IMR-90 (cell line): ENCODE data around the gene FAM241A. TPM values are rescaled to one million over a fixed set of nuclear protein-coding genes. Genes with fewer than 3 reads are reported as not detected.

Experiments used
- ATAC-seq: fragments of 200-7000 bp; cut with Tn5 transposase; 2 replicates; pipeline ENCODE4 v1.9.1; 2020; ENCODE audit warnings: low read depth, mild to moderate bottlenecking, moderate library complexity
- BruUV-seq: library from RNA; stranded (reverse); fragments of 400-500 nt; replicated peaks from 2 replicates; lab custom pipeline; 2021; lab: Mats Ljungman, UMichigan
- CTCF ChIA-PET: fragments of 300-600 bp; formaldehyde crosslinking; extraction: SDS; loops from one replicate; lab custom pipeline; 2021; ENCODE audit warnings: antibody characterized with exemption; lab: Yijun Ruan, JAX
- POLR2A ChIA-PET: fragments of 300-600 bp; sonication (Branson Sonifier 250); formaldehyde crosslinking; loops from one replicate; lab custom pipeline; 2022; ENCODE audit warnings: antibody characterized with exemption; ENCODE audit not compliant: unreplicated experiment; lab: Charles Lee
- DNase-seq: peaks from one replicate; pipeline ENCODE4 v3.0.0; 2013
- H2AFZ ChIP-seq: replicated peaks from 2 replicates; pipeline ENCODE3; 2013; ENCODE audit warnings: low read length, mild to moderate bottlenecking; ENCODE audit not compliant: poor library complexity
- H2AK5ac ChIP-seq: 2 replicates; pipeline ENCODE4 v1.6.1; 2013; ENCODE audit warnings: low read depth, low read length, inconsistent platforms
- H2AK9ac ChIP-seq: replicated peaks from 2 replicates; pipeline ENCODE3; 2013; ENCODE audit warnings: mild to moderate bottlenecking, low read depth, low read length, moderate library complexity; ENCODE audit not compliant: poor library complexity
- H2BK120ac ChIP-seq: 2 replicates; pipeline ENCODE4 v1.6.1; 2013; ENCODE audit warnings: low read depth, low read length, inconsistent platforms
- H2BK15ac ChIP-seq: 3 replicates; pipeline ENCODE4 v1.6.1; 2013; ENCODE audit warnings: low read depth, low read length, inconsistent platforms
- H2BK20ac ChIP-seq: 2 replicates; pipeline ENCODE4 v1.6.1; 2013; ENCODE audit warnings: low read depth, mild to moderate bottlenecking, inconsistent platforms, low read length, moderate library complexity
- H2BK5ac ChIP-seq: 2 replicates; pipeline ENCODE4 v1.6.1; 2013; ENCODE audit warnings: mild to moderate bottlenecking, low read depth, low read length, inconsistent platforms; ENCODE audit not compliant: poor library complexity, severe bottlenecking
- H3K14ac ChIP-seq: replicated peaks from 2 replicates; pipeline ENCODE4 v1.6.1; 2013; ENCODE audit warnings: low read depth, low read length, inconsistent platforms
- H3K18ac ChIP-seq: 2 replicates; pipeline ENCODE4 v1.6.1; 2013; ENCODE audit warnings: low read depth, low read length, control low read depth
- H3K23ac ChIP-seq: 2 replicates; pipeline ENCODE4 v1.6.1; 2013; ENCODE audit warnings: low read depth, low read length, inconsistent platforms
- H3K27ac ChIP-seq: 2 replicates; pipeline ENCODE4 v1.5.1; 2013; ENCODE audit warnings: mild to moderate bottlenecking, control low read depth, low read length; ENCODE audit not compliant: insufficient read depth
- H3K27me3 ChIP-seq: 2 replicates; pipeline ENCODE4 v1.6.1; 2013; ENCODE audit warnings: low read length; ENCODE audit not compliant: control insufficient read depth, insufficient read depth
- H3K36me3 ChIP-seq: 2 replicates; pipeline ENCODE4 v1.6.1; 2013; ENCODE audit warnings: low read length, mixed read lengths; ENCODE audit not compliant: control insufficient read depth, insufficient read depth
- H3K4ac ChIP-seq: 2 replicates; pipeline ENCODE4 v1.6.1; 2013; ENCODE audit warnings: low read depth, low read length, inconsistent platforms
- H3K4me1 ChIP-seq: 2 replicates; pipeline ENCODE4 v1.6.1; 2013; ENCODE audit warnings: low read length, mixed read lengths; ENCODE audit not compliant: control insufficient read depth, insufficient read depth
- H3K4me2 ChIP-seq: 2 replicates; pipeline ENCODE4 v1.6.1; 2013; ENCODE audit warnings: low read depth, mild to moderate bottlenecking, control low read depth, low read length, moderate library complexity
- H3K4me3 ChIP-seq: 2 replicates; pipeline ENCODE4 v1.5.1; 2013; ENCODE audit warnings: low read depth, mild to moderate bottlenecking, control low read depth, low read length, moderate library complexity; ENCODE audit not compliant: insufficient read depth
- H3K56ac ChIP-seq: 2 replicates; pipeline ENCODE4 v1.6.1; 2013; ENCODE audit warnings: low read length, inconsistent platforms; ENCODE audit not compliant: insufficient read depth; ENCODE audit errors: extremely low read depth
- H3K79me1 ChIP-seq, 2 experiments: 2 replicates each; pipeline ENCODE4 v1.6.1; 2013; ENCODE audit warnings: low read length in 2 of 2, inconsistent platforms in 1 of 2, low read depth in 1 of 2
- H3K9ac ChIP-seq: 2 replicates; pipeline ENCODE4 v1.6.1; 2013; ENCODE audit warnings: low read depth, low read length, control low read depth
- H3K9me1 ChIP-seq: 2 replicates; pipeline ENCODE4 v1.6.1; 2013; ENCODE audit warnings: low read length, inconsistent platforms; ENCODE audit not compliant: insufficient read depth
- H3K9me3 ChIP-seq: 2 replicates; pipeline ENCODE4 v1.6.1; 2013; ENCODE audit warnings: low read length; ENCODE audit not compliant: control insufficient read depth, insufficient read depth
- H4K20me1 ChIP-seq: 2 replicates; pipeline ENCODE4 v1.6.1; 2013; ENCODE audit warnings: low read length, inconsistent platforms; ENCODE audit not compliant: insufficient read depth
- H4K5ac ChIP-seq: 2 replicates; pipeline ENCODE4 v1.6.1; 2013; ENCODE audit warnings: mild to moderate bottlenecking, low read depth, low read length, control low read depth
- H4K8ac ChIP-seq, 2 experiments: 2 replicates each; pipeline ENCODE4 v1.6.1; 2013; ENCODE audit warnings: low read depth in 2 of 2, low read length in 2 of 2, control low read depth in 1 of 2, inconsistent platforms in 1 of 2
- H4K91ac ChIP-seq: 2 replicates; pipeline ENCODE4 v1.6.1; 2013; ENCODE audit warnings: low read depth, low read length, inconsistent platforms; ENCODE audit not compliant: insufficient read depth
- BHLHE40 ChIP-seq: fragments of 150-350 bp; IDR thresholded peaks from 2 replicates; pipeline ENCODE4 v1.6.1; 2016; ENCODE audit warnings: mild to moderate bottlenecking, low read depth, low read length
- CEBPB ChIP-seq: IDR thresholded peaks from 2 replicates; pipeline ENCODE4 v1.6.1; 2012; ENCODE audit warnings: low read depth, low read length, improper control_type of control experiment
- CHD1 ChIP-seq: IDR thresholded peaks from 2 replicates; pipeline ENCODE4 v1.6.1; 2012; ENCODE audit warnings: low read depth, low read length, improper control_type of control experiment
- MAZ ChIP-seq: IDR thresholded peaks from 2 replicates; pipeline ENCODE4 v1.6.1; 2012; ENCODE audit warnings: low read depth, mild to moderate bottlenecking, low read length, improper control_type of control experiment, moderate library complexity, borderline replicate concordance
- MXI1 ChIP-seq: IDR thresholded peaks from 2 replicates; pipeline ENCODE4 v1.6.1; 2012; ENCODE audit warnings: low read depth, mild to moderate bottlenecking, low read length, moderate library complexity, borderline replicate concordance
- POLR2A ChIP-seq: IDR thresholded peaks from 2 replicates; pipeline ENCODE4 v1.6.1; 2012; ENCODE audit warnings: mild to moderate bottlenecking, low read depth, low read length
- RAD21 ChIP-seq: IDR thresholded peaks from 2 replicates; pipeline ENCODE4 v1.6.1; 2012; ENCODE audit warnings: low read length, improper control_type of control experiment
- RCOR1 ChIP-seq: IDR thresholded peaks from 2 replicates; pipeline ENCODE4 v1.6.1; 2012; ENCODE audit warnings: mild to moderate bottlenecking, low read length, improper control_type of control experiment; ENCODE audit not compliant: insufficient replicate concordance
- SMC3 ChIP-seq: fragments of 150-350 bp; IDR thresholded peaks from 2 replicates; pipeline ENCODE4 v1.6.1; 2016; ENCODE audit warnings: low read depth, mild to moderate bottlenecking, antibody characterized with exemption, low read length, moderate library complexity
- dilution Hi-C: fragments of 300-500 bp; cut with HindIII; formaldehyde crosslinking; loops from one replicate; pipeline ENCODE4 v1.14.3; 2018; ENCODE audit warnings: low sequenced_read_pairs; ENCODE audit not compliant: unreplicated experiment
- in situ Hi-C: fragments of 300-500 bp; cut with MboI; formaldehyde crosslinking; loops from 3 replicates; pipeline ENCODE4 v1.14.3; 2019; ENCODE audit warnings: low sequenced_read_pairs, inconsistent platforms, mixed read lengths
- intact Hi-C: fragments of 100-400 bp; cut with micrococcal nuclease; formaldehyde crosslinking; loops from 2 replicates; pipeline ENCODE4 v1.10.0; 2022
- polyA plus RNA-seq, 3 experiments: library from polyadenylated mRNA; depleted of rRNA; stranded (reverse); fragments of >200 nt; gene quantifications; 2 replicates each; pipeline ENCODE4 v1.2.3, GENCODE V29; 2012; ENCODE audit warnings: low replicate concordance in 1 of 3
- total RNA-seq: library from RNA; depleted of rRNA; stranded (reverse); fragments of >200 nt; gene quantifications from 2 replicates; pipeline ENCODE4 v1.2.3, GENCODE V29; 2012
- TF ChIP-seq, protein P1 (sequence below): conservative IDR thresholded peaks from 2 replicates; pipeline ENCODE4 v1.5.1; 2012; ENCODE audit warnings: mild to moderate bottlenecking, low read depth, low read length, improper control_type of control experiment

Gene FAM241A
- total and polyA plus RNA-seq, 2 of the 4 experiments (the other 2 are of a cell fraction) = under 0.01 to 0.24 TPM

DNA sequence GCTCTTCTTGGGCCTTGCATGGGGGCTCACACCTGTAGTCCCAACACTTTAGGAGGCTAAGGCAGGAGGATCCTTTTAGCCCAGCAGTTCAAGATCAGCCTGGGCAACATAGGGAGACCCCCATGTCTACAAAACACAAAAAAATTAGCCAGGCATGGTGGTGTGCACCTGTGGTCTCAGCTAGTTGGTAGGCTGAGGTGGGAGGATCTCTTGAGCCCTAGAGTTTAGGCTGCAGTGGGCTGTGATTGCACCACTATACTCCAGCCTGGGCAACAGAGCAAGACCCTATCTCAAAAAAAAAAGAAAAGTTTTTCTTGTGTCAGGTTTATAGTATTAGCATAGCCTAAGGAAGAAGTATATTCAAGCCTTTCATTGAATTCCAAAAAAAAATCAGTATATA, 30.8 kb upstream of the FAM241A start:
- Histone ChIP-seq H2BK15ac (no peak overlapping the region), H2AK9ac (no peak overlapping the region), H2BK20ac (no peak overlapping the region), H4K8ac (no peak overlapping the region), H2BK5ac (no peak overlapping the region), H3K9me1 (no peaks in the 10 kb centered on the region; the same call in 1 of the 2 replicates), H3K14ac (no peak overlapping the region), H3K18ac (no peak overlapping the region), H2AK5ac (no peak overlapping the region), H3K36me3 (no peaks in the 10 kb centered on the region), H3K9me3 (no peaks in the 10 kb centered on the region), H3K4ac (no peak overlapping the region), H3K56ac (no peak overlapping the region), H2AFZ (no peak overlapping the region), H3K9ac (no peak overlapping the region), H3K4me3 (no peak overlapping the region), H4K5ac (no peak overlapping the region), H3K4me1 (no peaks in the 10 kb centered on the region; the same call in 1 of the 2 replicates), H3K27ac (no peak overlapping the region), H3K27me3 (no peaks in the 10 kb centered on the region; the same call in 1 of the 2 replicates), H4K20me1 (no peaks in the 10 kb centered on the region), H3K79me1 (no peaks in the 10 kb centered on the region), H3K4me2 (no peak overlapping the region), H3K23ac (no peak overlapping the region), H4K91ac (no peak overlapping the region), H2BK120ac (no peak overlapping the region)
- DNase-seq (no peak), ATAC-seq (no peak)
- dilution Hi-C loops = no loop called here
- intact Hi-C loops = no loop called here
- TF ChIP-seq BHLHE40 = no peak
- no peak for TF ChIP-seq SMC3
- no peak for TF ChIP-seq MXI1
- TF ChIP-seq, protein P1, sequence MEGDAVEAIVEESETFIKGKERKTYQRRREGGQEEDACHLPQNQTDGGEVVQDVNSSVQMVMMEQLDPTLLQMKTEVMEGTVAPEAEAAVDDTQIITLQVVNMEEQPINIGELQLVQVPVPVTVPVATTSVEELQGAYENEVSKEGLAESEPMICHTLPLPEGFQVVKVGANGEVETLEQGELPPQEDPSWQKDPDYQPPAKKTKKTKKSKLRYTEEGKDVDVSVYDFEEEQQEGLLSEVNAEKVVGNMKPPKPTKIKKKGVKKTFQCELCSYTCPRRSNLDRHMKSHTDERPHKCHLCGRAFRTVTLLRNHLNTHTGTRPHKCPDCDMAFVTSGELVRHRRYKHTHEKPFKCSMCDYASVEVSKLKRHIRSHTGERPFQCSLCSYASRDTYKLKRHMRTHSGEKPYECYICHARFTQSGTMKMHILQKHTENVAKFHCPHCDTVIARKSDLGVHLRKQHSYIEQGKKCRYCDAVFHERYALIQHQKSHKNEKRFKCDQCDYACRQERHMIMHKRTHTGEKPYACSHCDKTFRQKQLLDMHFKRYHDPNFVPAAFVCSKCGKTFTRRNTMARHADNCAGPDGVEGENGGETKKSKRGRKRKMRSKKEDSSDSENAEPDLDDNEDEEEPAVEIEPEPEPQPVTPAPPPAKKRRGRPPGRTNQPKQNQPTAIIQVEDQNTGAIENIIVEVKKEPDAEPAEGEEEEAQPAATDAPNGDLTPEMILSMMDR = no peak
- TF ChIP-seq CHD1 = no peak
- no peak for TF ChIP-seq MAZ
- no peak for TF ChIP-seq CEBPB
- no peak for TF ChIP-seq RAD21
- TF ChIP-seq RCOR1 = no peak
- TF ChIP-seq POLR2A = no peak
- BruUV-seq = no TSS peak
- in situ Hi-C loops = no loop called here
- ChIA-PET CTCF (no interaction called here), POLR2A (no interaction called here)
